SK-N-SH (cell line): ENCODE results near the gene RSPO4.

Experiments used
- POLR2AphosphoS5 ChIP-seq: IDR thresholded peaks from 2 replicates; pipeline ENCODE4 v1.6.1; 2012; ENCODE audit warnings: low read depth, low read length
- TF ChIP-seq, protein P1 (sequence below): fragments of 200-600 bp; sonication (generic); IDR thresholded peaks from 2 replicates; pipeline ENCODE4 v1.6.1; 2017; ENCODE audit warnings: antibody characterized with exemption, mild to moderate bottlenecking, moderate library complexity
- TF ChIP-seq, protein P2 (sequence below): IDR thresholded peaks from 2 replicates; pipeline ENCODE4 v1.6.1; 2012; ENCODE audit warnings: mild to moderate bottlenecking, low read depth, low read length, moderate library complexity

DNA sequence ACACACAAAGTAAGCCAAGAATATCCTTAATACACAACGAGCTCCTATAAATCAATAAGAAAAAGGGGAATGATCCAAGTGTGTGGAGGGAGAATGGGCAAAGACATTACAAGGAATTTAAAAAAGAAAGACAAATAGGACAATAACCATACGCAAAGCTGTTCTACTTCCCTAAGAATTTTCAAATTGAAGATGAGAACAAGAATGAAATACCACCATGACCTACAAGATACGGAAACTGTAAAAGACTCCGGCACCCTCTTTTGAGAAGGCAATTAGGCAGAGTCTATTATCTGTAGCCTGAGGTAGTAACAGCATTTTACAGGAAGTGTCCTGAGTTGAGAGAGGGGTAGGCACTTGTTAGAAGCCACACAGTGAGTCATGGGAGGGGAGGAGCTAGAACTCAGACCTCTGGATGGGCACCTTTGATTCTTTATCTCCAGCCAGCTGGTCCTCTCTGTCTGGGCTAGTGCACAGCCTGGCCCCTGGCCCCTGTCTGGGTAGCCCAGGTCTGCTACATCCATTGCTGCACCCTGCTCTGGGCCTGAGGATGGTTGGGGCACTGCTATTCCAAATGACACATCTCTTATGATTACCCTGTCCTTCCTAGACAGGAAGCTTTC lies 15.3 kb downstream of the RSPO4 start:
- TF ChIP-seq POLR2AphosphoS5, result no peak
- TF ChIP-seq, protein P1, sequence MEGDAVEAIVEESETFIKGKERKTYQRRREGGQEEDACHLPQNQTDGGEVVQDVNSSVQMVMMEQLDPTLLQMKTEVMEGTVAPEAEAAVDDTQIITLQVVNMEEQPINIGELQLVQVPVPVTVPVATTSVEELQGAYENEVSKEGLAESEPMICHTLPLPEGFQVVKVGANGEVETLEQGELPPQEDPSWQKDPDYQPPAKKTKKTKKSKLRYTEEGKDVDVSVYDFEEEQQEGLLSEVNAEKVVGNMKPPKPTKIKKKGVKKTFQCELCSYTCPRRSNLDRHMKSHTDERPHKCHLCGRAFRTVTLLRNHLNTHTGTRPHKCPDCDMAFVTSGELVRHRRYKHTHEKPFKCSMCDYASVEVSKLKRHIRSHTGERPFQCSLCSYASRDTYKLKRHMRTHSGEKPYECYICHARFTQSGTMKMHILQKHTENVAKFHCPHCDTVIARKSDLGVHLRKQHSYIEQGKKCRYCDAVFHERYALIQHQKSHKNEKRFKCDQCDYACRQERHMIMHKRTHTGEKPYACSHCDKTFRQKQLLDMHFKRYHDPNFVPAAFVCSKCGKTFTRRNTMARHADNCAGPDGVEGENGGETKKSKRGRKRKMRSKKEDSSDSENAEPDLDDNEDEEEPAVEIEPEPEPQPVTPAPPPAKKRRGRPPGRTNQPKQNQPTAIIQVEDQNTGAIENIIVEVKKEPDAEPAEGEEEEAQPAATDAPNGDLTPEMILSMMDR, result no peak
- TF ChIP-seq, protein P2, sequence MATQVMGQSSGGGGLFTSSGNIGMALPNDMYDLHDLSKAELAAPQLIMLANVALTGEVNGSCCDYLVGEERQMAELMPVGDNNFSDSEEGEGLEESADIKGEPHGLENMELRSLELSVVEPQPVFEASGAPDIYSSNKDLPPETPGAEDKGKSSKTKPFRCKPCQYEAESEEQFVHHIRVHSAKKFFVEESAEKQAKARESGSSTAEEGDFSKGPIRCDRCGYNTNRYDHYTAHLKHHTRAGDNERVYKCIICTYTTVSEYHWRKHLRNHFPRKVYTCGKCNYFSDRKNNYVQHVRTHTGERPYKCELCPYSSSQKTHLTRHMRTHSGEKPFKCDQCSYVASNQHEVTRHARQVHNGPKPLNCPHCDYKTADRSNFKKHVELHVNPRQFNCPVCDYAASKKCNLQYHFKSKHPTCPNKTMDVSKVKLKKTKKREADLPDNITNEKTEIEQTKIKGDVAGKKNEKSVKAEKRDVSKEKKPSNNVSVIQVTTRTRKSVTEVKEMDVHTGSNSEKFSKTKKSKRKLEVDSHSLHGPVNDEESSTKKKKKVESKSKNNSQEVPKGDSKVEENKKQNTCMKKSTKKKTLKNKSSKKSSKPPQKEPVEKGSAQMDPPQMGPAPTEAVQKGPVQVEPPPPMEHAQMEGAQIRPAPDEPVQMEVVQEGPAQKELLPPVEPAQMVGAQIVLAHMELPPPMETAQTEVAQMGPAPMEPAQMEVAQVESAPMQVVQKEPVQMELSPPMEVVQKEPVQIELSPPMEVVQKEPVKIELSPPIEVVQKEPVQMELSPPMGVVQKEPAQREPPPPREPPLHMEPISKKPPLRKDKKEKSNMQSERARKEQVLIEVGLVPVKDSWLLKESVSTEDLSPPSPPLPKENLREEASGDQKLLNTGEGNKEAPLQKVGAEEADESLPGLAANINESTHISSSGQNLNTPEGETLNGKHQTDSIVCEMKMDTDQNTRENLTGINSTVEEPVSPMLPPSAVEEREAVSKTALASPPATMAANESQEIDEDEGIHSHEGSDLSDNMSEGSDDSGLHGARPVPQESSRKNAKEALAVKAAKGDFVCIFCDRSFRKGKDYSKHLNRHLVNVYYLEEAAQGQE, result no peak
